Activated CD4-positive, alpha-beta T cell treated with anti-CD3 and anti-CD28 coated beads for 4 hours (primary cell): Measurements from ENCODE around the gene CCND1.
A peak's percentile ranks its signal among the peaks of the same experiment; 100 is the strongest.
"Not testable (repeated sequence)": the region's sequence is repeated elsewhere in the genome, so short reads cannot be mapped to it uniquely, and the experiment has no call there.

Experiments
- DNase-seq, 2 donors: peaks; one replicate each; pipeline ENCODE4 v3.0.0-alpha.2; 2020

CCND1 gene

GRCh38 chr11:69669486-69669885, 28.5 kb downstream of the CCND1 start:
- no peak for DNase-seq

GRCh38 chr11:69670158-69670845, 29.3 kb downstream of the CCND1 start:
- DNase-seq, result peak; percentile 52 to 55

GRCh38 chr11:69671734-69672465, 30.9 kb downstream of the CCND1 start:
- no peak for DNase-seq

DNA sequence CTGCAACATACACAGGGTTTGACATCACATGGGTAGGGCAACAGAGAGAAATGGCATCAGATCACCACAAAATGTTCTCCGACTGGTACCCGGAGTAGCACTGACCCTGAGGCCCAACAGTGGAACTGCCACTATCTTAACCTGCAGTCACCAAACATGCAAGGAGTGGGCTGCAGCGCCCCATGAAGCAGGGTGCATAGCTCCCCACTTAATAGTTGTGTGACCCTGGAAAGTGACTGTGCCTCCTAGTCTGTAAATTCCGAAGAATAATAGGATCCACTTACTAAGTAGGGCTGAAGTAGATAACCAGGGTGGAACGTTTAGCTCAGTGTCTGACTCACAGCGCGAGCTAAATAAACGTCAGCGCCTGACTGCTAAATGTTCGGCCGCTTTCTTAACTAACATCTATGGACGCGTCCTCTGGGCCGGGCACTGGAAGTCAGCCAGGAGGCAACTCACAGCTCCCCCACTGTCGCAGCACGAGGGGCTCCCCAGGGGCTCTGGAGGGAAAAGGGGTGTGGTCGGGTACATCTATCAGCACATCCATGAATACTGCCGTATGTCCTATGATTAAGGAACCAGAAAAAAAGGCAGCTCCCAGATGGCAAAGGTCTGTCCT, 33.4 kb downstream of the CCND1 start:
- peak; percentile 11 to 28 for DNase-seq

- peak; percentile 95 for DNase-seq
Measured at GRCh38 chr11:69674886-69675714, 34.1 kb downstream of the CCND1 start, which contains the start of gene LTO1. TSS of gene LTO1 (minus strand) at chr11:69675353. CDS start at chr11:69675239, 114 bp downstream.

DNA sequence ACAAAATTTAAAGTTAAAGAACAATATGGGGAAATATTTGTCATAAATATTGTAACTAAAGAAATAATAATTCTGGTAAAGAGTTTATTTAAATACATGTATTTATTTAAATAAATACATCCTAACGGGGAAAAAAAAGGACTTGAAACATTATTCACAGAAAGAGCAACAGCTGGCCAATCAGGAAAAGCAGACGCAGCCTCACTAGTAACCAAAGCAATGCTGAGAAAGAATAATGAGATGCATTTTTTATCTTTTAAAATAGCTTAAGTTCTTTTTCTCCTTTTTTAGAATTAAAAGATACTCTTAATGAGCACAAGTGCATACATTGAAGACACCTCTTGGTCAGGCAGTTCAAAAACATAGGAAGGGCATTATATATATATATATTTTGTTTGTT, 36.8 kb downstream of the CCND1 start:
- DNase-seq, result no peak

- no peak for DNase-seq
Measured at GRCh38 chr11:69680688-69681087, 39.7 kb downstream of the CCND1 start.

- no peak for DNase-seq
Measured at GRCh38 chr11:69682221-69682620, 41.3 kb downstream of the CCND1 start.

- DNase-seq, result no peak
Measured at GRCh38 chr11:69682681-69683326, 41.8 kb downstream of the CCND1 start.

- no peak for DNase-seq
Measured at GRCh38 chr11:69683764-69684333, 42.9 kb downstream of the CCND1 start.

DNA sequence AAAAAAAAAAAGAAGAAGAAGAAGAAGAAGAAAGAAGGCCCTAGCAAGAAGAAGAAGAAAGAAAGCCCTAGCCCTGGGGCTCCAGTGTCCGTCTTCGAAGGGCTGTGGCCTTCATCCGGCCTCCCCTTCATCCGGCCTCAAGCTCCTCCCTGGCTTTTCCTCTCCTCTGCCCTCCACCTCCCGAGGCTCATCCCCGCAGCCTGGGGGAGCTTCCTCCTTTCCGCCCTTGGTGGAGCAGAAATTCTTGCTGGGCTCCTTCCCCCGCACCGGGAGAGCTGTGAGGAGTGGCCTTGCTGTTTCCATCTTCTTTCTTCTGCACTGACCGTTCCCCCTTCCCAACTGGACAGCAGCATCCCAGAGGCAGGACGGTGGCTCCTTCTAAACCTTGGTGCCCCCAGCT, 43.7 kb downstream of the CCND1 start:
- DNase-seq, result no peak

DNA sequence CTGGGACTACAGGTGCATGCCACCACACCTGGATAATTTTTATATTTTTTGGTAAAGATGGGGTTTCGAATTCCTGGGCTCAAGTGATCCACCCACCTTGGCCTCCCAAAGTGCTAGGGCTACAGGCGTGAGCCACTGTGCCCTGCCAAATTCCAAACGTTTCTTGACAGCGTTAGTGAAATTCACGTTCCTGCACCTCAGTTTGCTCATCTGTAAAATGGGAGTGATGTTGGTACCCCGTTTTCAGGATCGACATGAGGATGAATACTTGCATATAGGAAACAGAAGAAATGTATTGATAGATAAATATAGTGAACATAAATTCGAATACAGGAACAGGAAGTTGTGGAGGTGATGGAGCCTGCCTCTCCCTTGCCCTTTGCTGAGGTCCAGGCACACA, 44.4 kb downstream of the CCND1 start:
- DNase-seq, result no peak

- no peak for DNase-seq
Measured at GRCh38 chr11:69686452-69686851, 45.5 kb downstream of the CCND1 start.

DNA sequence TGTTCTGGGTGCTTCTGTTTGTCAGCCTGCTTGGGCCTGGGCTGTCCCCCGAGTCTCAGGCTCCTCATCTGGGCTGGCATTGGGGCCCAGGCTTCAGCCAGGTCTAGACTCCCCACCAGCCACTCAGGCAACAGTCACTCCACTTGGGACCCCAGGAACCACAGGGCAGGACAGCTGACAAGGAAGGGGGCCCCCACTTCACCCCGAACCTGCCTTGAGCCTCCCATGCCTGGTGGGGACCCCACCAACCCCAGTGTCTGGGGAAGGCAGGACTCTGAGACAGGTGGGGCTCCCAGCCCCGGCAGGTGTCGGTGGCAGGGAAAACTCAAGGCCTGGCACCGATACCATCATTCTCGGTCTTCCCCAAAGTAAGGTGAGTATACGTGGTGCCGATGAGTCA, 45.9 kb downstream of the CCND1 start:
- DNase-seq, result no peak

DNA sequence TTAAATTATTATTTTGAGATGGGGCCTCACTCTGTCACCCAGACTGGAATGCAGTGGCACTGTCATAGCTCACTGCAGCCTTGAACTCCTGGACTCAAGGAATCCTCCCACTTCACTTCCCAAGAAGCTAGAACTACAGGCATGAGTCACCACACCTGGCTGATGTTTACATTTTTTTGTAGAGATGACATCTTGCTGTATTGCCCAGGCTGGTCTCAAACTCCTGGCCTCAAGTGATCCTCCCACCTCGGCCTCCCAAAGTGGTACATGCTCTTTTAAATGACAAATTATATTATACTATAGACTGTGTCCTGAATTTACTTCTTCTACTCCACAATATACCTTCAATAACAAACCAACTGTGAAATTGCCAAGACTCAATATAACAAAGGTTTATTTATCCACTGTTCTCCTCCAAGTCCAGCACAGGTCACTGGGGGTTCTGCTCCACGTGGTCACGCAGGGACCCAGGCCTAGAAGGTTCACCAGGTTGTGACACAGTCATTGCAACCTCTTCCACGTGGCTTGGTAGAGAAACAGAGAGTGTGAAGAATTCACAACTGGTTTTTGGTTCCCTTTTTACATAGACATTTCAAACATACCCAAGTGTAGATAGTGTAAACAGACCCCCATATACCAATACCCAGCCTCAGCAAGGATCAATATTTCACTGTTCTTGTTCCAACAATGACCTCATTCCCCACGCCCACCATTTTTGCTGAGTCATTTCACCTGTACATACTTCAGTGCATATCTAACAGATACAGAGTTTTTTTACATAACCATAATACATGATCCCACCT, 47.2 kb downstream of the CCND1 start:
- not testable (repeated sequence) for DNase-seq

- no peak for DNase-seq
Measured at GRCh38 chr11:69689484-69690319, 48.7 kb downstream of the CCND1 start.

- no peak for DNase-seq
Measured at GRCh38 chr11:69691463-69691862, 50.5 kb downstream of the CCND1 start.

- DNase-seq, result no peak
Measured at GRCh38 chr11:69692422-69692821, 51.5 kb downstream of the CCND1 start.

DNA sequence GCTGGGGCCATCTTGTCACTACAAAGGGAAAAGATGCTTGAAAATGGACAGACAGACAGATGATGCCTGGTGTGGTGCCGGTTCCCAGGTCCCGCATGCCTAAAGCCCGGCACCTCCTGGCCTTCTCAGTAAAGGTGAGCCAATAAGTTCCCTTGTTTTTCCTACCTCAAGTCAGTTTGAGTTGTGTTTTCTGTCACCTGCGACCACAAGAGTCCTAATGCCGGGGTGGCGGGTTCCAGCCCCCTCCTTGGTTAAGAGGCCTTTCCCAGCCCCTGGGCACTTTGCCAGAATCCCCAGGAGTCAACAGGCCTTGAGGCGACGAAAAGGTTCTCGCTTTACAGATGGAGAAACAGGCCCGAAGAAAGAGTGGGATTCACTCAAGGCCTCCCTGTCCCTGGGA, 53.8 kb downstream of the CCND1 start:
- no peak for DNase-seq

GRCh38 chr11:69695581-69695980, 54.6 kb downstream of the CCND1 start:
- DNase-seq, result no peak
